Suppressor macrophage treated with lipopolysaccharide for 4 hours (primary cell): Measurements from ENCODE around the gene TCAIM.

Experiments
- DNase-seq: peaks from one replicate; pipeline ENCODE4 v3.0.0-alpha.2; 2020

Gene TCAIM

DNA sequence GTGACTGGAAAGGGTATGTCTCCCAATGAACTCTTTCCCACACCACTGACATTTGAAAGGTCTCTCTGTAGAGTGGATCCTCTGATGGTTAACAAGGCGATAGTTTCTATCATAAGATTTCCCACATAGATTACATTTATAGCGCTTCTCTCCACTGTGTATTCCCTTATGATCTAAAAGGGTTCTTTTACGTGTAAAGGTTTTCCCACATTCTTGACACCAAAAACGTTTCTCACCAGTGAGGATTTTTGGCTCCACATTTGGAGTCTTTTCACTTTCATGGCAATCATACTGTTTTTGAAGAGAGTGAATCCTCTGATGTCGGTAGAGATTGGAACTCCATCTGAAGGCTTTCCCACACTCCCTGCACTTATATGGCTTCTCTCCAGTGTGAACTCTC lies 108.4 kb downstream of the TCAIM start:
- DNase-seq, result no peak

DNA sequence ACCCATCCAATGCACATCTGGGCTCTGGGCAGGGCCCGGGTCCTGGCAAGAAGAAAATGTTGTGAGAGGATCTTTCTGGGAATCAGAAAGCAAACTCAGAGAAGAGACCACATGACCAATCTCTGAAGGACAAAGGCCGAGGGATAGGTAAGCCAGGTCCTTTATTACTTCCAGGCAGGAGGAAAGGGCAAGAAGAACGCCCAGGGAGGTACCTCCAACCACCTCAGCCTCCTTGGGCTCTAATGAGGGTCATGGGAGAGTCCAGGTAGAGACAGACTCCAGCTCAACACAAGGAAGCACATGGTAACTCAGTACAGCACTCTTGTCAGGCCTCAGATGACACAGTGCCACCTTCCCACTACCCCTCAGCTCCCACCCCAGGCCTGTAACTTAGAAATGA lies 112.9 kb downstream of the TCAIM start:
- no peak for DNase-seq

DNA sequence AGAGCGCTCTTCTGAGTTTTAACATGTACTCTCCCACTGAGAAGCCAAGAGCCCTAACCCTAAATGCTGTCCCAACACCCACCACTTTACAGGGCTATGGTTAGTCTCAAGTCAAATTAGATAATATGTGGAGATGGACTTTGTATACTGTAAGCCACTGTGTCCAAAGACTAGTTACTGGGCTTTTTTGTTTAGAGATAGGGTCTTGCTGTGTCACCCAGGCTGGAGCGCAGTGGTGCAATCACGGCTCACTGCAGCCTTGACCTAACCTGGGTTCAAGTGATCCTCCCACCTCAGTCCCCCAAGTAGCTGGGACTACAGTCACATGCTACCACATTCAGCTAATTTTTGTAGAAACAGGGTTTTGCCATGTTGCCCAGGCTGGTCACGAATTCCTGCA lies 115.7 kb downstream of the TCAIM start:
- no peak for DNase-seq

DNA sequence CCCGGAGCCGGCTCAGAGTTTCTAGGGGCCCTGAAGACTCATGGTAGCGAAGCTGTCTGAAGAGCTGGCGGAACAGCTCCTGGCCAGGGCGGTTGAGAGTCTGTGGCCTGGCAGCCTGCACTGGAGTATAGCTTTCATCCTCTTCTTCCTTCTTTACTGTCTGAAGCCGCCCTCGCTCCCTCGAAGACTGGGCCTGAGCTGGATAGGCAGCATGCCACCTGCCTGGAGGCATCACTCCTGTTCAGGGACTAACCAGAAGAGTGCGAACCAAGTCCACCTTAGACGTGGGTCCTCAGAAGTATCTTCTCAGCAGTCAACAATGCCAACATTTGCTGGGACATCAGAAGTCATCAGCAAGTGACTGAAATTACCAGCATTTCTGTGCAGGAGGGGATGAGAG lies 116.8 kb downstream of the TCAIM start:
- DNase-seq, result no peak
